ENCODE data around the gene HK1. TPM values are rescaled to one million over a fixed set of nuclear protein-coding genes. Genes with fewer than 3 reads are reported as not detected.

HK1 gene
- total and polyA plus RNA-seq, 4 experiments from 2014 or later, result 68.6 to 156 (median 112) TPM

GRCh38 chr10:69406816-69407580 lies 128.7 kb downstream of the HK1 start:
- Mint-ChIP-seq H3K4me1 (peaks cover 8 to 39% (median 18%) of the 10 kb centered on the region in 4 donors), H3K36me3 (peaks cover 6 to 20% of the 10 kb centered on the region in 2 donors), H3K4me3 (peak overlapping the region in 1 of 8 donors; percentile 12), H3K9me3 (peaks cover 0 to 2% (median 0%) of the 10 kb centered on the region in 8 donors), H3K27me3 (no peaks in the 10 kb centered on the region), H3K27ac (peak overlapping the region; percentile 30 to 85 (median 77))
- no peaks in the 10 kb centered on the region for H3K27me3 ChIP-seq (ENCODE audit: insufficient read depth, low read length)
- no peaks in the 10 kb centered on the region for H3K36me3 ChIP-seq (ENCODE audit: insufficient read depth, low read length)
- H3K9me3 ChIP-seq (ENCODE audit: control insufficient read depth in 1 of 2, low read length in 2 of 2), result no peaks in the 10 kb centered on the region
- no peak for DNase-seq
- CTCF ChIA-PET (ENCODE audit: partially characterized antibody), result interaction anchor here (1.1 to 7.2 kb wide), 20 partner anchors 9 to 314 kb away, joined by 3 to 80 read pairs (median 8); partner anchors contain the start of gene TSPAN15
- peaks cover 17% of the 10 kb centered on the region for H3K4me1 ChIP-seq (ENCODE audit: insufficient read depth, low read length)
- no peak overlapping the region for H3K4me3 ChIP-seq (ENCODE audit: low read length in 2 of 2)
- POLR2A ChIA-PET (ENCODE audit: partially characterized antibody), result interaction anchor here (0.8 to 3.4 kb wide), 10 partner anchors 11 to 450 kb away, joined by 3 to 33 read pairs (median 4); partner anchors contain the start of gene TSPAN15
- intact Hi-C loops (cut with micrococcal nuclease), result loop anchor here (5.0 kb wide), 2 partner anchors 225 to 285 kb away; partner anchors contain the start of genes SUPV3L1 and VPS26A
- H3K27ac ChIP-seq (ENCODE audit: low read depth, low read length), result no peak overlapping the region

- Mint-ChIP-seq H3K27me3 (no peaks in the 10 kb centered on the region), H3K27ac (peak overlapping the region; percentile 76 to 91 (median 83)), H3K9me3 (peaks cover 0 to 2% (median 0%) of the 10 kb centered on the region in 8 donors), H3K36me3 (peaks cover 6 to 15% of the 10 kb centered on the region in 2 donors), H3K4me3 (peak overlapping the region in 7 of 8 donors; percentile 8 to 68 (median 46)), H3K4me1 (peaks cover 8 to 39% (median 18%) of the 10 kb centered on the region in 4 donors)
- H3K27ac ChIP-seq (ENCODE audit: low read depth, low read length), result no peak overlapping the region
- peaks cover 17% of the 10 kb centered on the region for H3K4me1 ChIP-seq (ENCODE audit: insufficient read depth, low read length)
- H3K9me3 ChIP-seq (ENCODE audit: control insufficient read depth in 1 of 2, low read length in 2 of 2), result no peaks in the 10 kb centered on the region
- peak in 1 of 5 donors; percentile 28 for DNase-seq
- intact Hi-C loops (cut with micrococcal nuclease), result loop anchor here (1.0 to 5.0 kb wide), 9 partner anchors 15 to 285 kb away; partner anchors contain the start of genes FAM241B, SUPV3L1, TSPAN15 and VPS26A
- POLR2A ChIA-PET (ENCODE audit: partially characterized antibody), result interaction anchor here (0.6 to 3.4 kb wide), 20 partner anchors 12 to 451 kb away, joined by 3 to 33 read pairs (median 4); partner anchors contain the start of genes SRGN, SUPV3L1 and TSPAN15
- H3K36me3 ChIP-seq (ENCODE audit: insufficient read depth, low read length), result no peaks in the 10 kb centered on the region
- CTCF ChIA-PET (ENCODE audit: partially characterized antibody), result interaction anchor here (0.6 to 7.2 kb wide), 40 partner anchors 10 to 860 kb away, joined by 3 to 80 read pairs (median 4); partner anchors contain the start of gene TSPAN15
- H3K27me3 ChIP-seq (ENCODE audit: insufficient read depth, low read length), result no peaks in the 10 kb centered on the region
- H3K4me3 ChIP-seq (ENCODE audit: low read length in 2 of 2), result no peak overlapping the region
Measured at GRCh38 chr10:69407621-69408301, 129.5 kb downstream of the HK1 start.

- ChIA-PET CTCF (ENCODE audit: partially characterized antibody) (interaction anchor here (0.6 to 7.2 kb wide), 37 partner anchors 11 to 861 kb away, joined by 3 to 80 read pairs (median 4); partner anchors contain the start of gene TSPAN15), POLR2A (ENCODE audit: partially characterized antibody) (interaction anchor here (0.6 to 3.4 kb wide), 15 partner anchors 15 to 452 kb away, joined by 3 to 33 read pairs (median 4); partner anchors contain the start of genes SRGN, SUPV3L1 and TSPAN15)
- H3K27me3 ChIP-seq (ENCODE audit: insufficient read depth, low read length), result no peaks in the 10 kb centered on the region
- Mint-ChIP-seq H3K36me3 (peaks cover 4 to 8% of the 10 kb centered on the region in 2 donors), H3K9me3 (peaks cover 0 to 2% (median 0%) of the 10 kb centered on the region in 8 donors), H3K4me1 (peaks cover 8 to 39% (median 18%) of the 10 kb centered on the region in 4 donors), H3K4me3 (peak overlapping the region in 7 of 8 donors; percentile 64 to 82 (median 70)), H3K27me3 (no peaks in the 10 kb centered on the region), H3K27ac (peak overlapping the region; percentile 70 to 96 (median 94))
- H3K27ac ChIP-seq (ENCODE audit: low read depth, low read length), result peak overlapping the region; percentile 61
- peak; percentile 89 to 91 (median 89) for DNase-seq
- intact Hi-C loops (cut with micrococcal nuclease), result loop anchor here (1.0 to 5.0 kb wide), 10 partner anchors 16 to 286 kb away; partner anchors contain the start of genes FAM241B, SUPV3L1, TSPAN15 and VPS26A
- H3K9me3 ChIP-seq (ENCODE audit: control insufficient read depth in 1 of 2, low read length in 2 of 2), result no peaks in the 10 kb centered on the region
- peaks cover 17% of the 10 kb centered on the region for H3K4me1 ChIP-seq (ENCODE audit: insufficient read depth, low read length)
- H3K36me3 ChIP-seq (ENCODE audit: insufficient read depth, low read length), result no peaks in the 10 kb centered on the region
- H3K4me3 ChIP-seq (ENCODE audit: low read length in 2 of 2), result peak overlapping the region in 1 of 2 donors; percentile 25
Measured at GRCh38 chr10:69408318-69409175, 130.3 kb downstream of the HK1 start.

- CTCF ChIA-PET (ENCODE audit: partially characterized antibody), result interaction anchor here (1.0 to 7.2 kb wide), 15 partner anchors 16 to 316 kb away, joined by 3 to 80 read pairs (median 7); partner anchors contain the start of gene TSPAN15
- POLR2A ChIA-PET (ENCODE audit: partially characterized antibody), result interaction anchor here (1.1 to 3.4 kb wide), 6 partner anchors 14 to 404 kb away, joined by 4 to 33 read pairs (median 6); partner anchors contain the start of gene TSPAN15
- H3K4me1 Mint-ChIP-seq, result peaks cover 8 to 39% (median 18%) of the 10 kb centered on the region in 4 donors
- H3K27me3 Mint-ChIP-seq, result no peaks in the 10 kb centered on the region
- intact Hi-C loops (cut with micrococcal nuclease), result loop anchor here (1.0 to 5.0 kb wide), 4 partner anchors 15 to 287 kb away; partner anchors contain the start of genes FAM241B, SUPV3L1 and VPS26A
- peaks cover 4% of the 10 kb centered on the region in 2 donors for H3K36me3 Mint-ChIP-seq
- peak overlapping the region; percentile 70 to 94 (median 85) for H3K27ac Mint-ChIP-seq
- H3K4me3 Mint-ChIP-seq, result peak overlapping the region in 3 of 8 donors; percentile 20 to 30 (median 21)
- peak overlapping the region in 1 of 2 donors; percentile 25 for H3K4me3 ChIP-seq (ENCODE audit: low read length in 2 of 2)
- H3K36me3 ChIP-seq (ENCODE audit: insufficient read depth, low read length), result no peaks in the 10 kb centered on the region
- peaks cover 0 to 2% (median 0%) of the 10 kb centered on the region in 8 donors for H3K9me3 Mint-ChIP-seq
- no peaks in the 10 kb centered on the region for H3K9me3 ChIP-seq (ENCODE audit: control insufficient read depth in 1 of 2, low read length in 2 of 2)
- H3K4me1 ChIP-seq (ENCODE audit: insufficient read depth, low read length), result peaks cover 17% of the 10 kb centered on the region
- no peak for DNase-seq
- peak overlapping the region; percentile 61 for H3K27ac ChIP-seq (ENCODE audit: low read depth, low read length)
- H3K27me3 ChIP-seq (ENCODE audit: insufficient read depth, low read length), result no peaks in the 10 kb centered on the region
Measured at GRCh38 chr10:69409176-69409495, 130.8 kb downstream of the HK1 start.

GRCh38 chr10:69409968-69410367 lies 131.7 kb downstream of the HK1 start:
- peaks cover 8 to 39% (median 17%) of the 10 kb centered on the region in 4 donors for H3K4me1 Mint-ChIP-seq
- ChIA-PET CTCF (ENCODE audit: partially characterized antibody) (interaction anchor here (1.9 to 2.5 kb wide), 3 partner anchors 13 to 97 kb away, joined by 5 to 14 read pairs (median 13); no protein-coding TSS in a partner anchor), POLR2A (ENCODE audit: partially characterized antibody) (no interaction called here)
- no peak overlapping the region for H3K4me3 ChIP-seq (ENCODE audit: low read length in 2 of 2)
- peak overlapping the region in 4 of 7 donors; percentile 57 to 84 (median 78) for H3K27ac Mint-ChIP-seq
- H3K9me3 Mint-ChIP-seq, result no peaks in the 10 kb centered on the region
- intact Hi-C loops (cut with micrococcal nuclease), result loop anchor here (1.0 to 5.0 kb wide), 4 partner anchors 14 to 288 kb away; partner anchors contain the start of genes FAM241B, SUPV3L1 and VPS26A
- H3K9me3 ChIP-seq (ENCODE audit: control insufficient read depth in 1 of 2, low read length in 2 of 2), result no peaks in the 10 kb centered on the region
- no peaks in the 10 kb centered on the region for H3K27me3 ChIP-seq (ENCODE audit: insufficient read depth, low read length)
- no peak overlapping the region for H3K4me3 Mint-ChIP-seq
- H3K27me3 Mint-ChIP-seq, result no peaks in the 10 kb centered on the region
- no peak for DNase-seq
- peaks cover 17% of the 10 kb centered on the region for H3K4me1 ChIP-seq (ENCODE audit: insufficient read depth, low read length)
- H3K27ac ChIP-seq (ENCODE audit: low read depth, low read length), result no peak overlapping the region
- no peaks in the 10 kb centered on the region for H3K36me3 Mint-ChIP-seq
- H3K36me3 ChIP-seq (ENCODE audit: insufficient read depth, low read length), result no peaks in the 10 kb centered on the region

- H3K4me1 Mint-ChIP-seq, result peaks cover 8 to 39% (median 17%) of the 10 kb centered on the region in 4 donors
- Histone ChIP-seq H3K4me1 (ENCODE audit: insufficient read depth, low read length) (peaks cover 17% of the 10 kb centered on the region), H3K27me3 (ENCODE audit: insufficient read depth, low read length) (no peaks in the 10 kb centered on the region), H3K36me3 (ENCODE audit: insufficient read depth, low read length) (no peaks in the 10 kb centered on the region), H3K27ac (ENCODE audit: low read depth, low read length) (no peak overlapping the region), H3K4me3 (ENCODE audit: low read length in 2 of 2) (no peak overlapping the region), H3K9me3 (ENCODE audit: control insufficient read depth in 1 of 2, low read length in 2 of 2) (no peaks in the 10 kb centered on the region)
- POLR2A ChIA-PET (ENCODE audit: partially characterized antibody), result interaction anchor here (0.6 to 1.4 kb wide), 2 partner anchors 13 to 15 kb away, joined by 3 to 6 read pairs; no protein-coding TSS in a partner anchor
- no peaks in the 10 kb centered on the region for H3K27me3 Mint-ChIP-seq
- no peaks in the 10 kb centered on the region for H3K36me3 Mint-ChIP-seq
- intact Hi-C loops (cut with micrococcal nuclease), result no loop called here
- H3K27ac Mint-ChIP-seq, result peak overlapping the region in 3 of 7 donors; percentile 10 to 62 (median 48)
- H3K4me3 Mint-ChIP-seq, result no peak overlapping the region
- CTCF ChIA-PET (ENCODE audit: partially characterized antibody), result interaction anchor here (0.7 to 2.5 kb wide), 5 partner anchors 12 to 105 kb away, joined by 3 to 14 read pairs (median 5); no protein-coding TSS in a partner anchor
- no peak for DNase-seq
- H3K9me3 Mint-ChIP-seq, result no peaks in the 10 kb centered on the region
Measured at GRCh38 chr10:69410487-69410886, 132.2 kb downstream of the HK1 start.
